ENCODE measurements around the gene ATG16L2. TPM values are rescaled to one million over a fixed set of nuclear protein-coding genes. Genes with fewer than 3 reads are reported as not detected.

ATG16L2 gene
- polyA plus RNA-seq, 1 donor (not counting 4 experiments of a cell fraction or from before 2014, with no cell fraction given) = 9.9 TPM

- no peaks in the 10 kb centered on the region for H3K36me3 ChIP-seq (ENCODE audit: control insufficient read depth in 2 of 2, extremely low read depth in 1 of 2, insufficient read depth in 2 of 2, low read length in 2 of 2)
- DNase-seq (ENCODE audit: low read depth, low spot score) = no peak
- no peak overlapping the region for H3K9ac ChIP-seq (ENCODE audit: control insufficient read depth, extremely low read depth, insufficient read depth, low read length)
- H3K27ac ChIP-seq (ENCODE audit: control insufficient read depth, insufficient read depth, low read length) = no peak overlapping the region
- TF ChIP-seq CTCF (optimal IDR thresholded peaks at IDR 0.05 in 1 of 3, IDR thresholded peaks at IDR 0.05 in 1 of 3, conservative IDR thresholded peaks at IDR 0.05 in 1 of 3; ENCODE audit: extremely low read depth in 1 of 3, insufficient read depth in 2 of 3, low read length in 3 of 3) (no peak), EZH2 (IDR thresholded peaks at IDR 0.05; ENCODE audit: low read length) (no peak)
- H2AFZ ChIP-seq (ENCODE audit: control insufficient read depth, low read length) = no peak overlapping the region
- no peaks in the 10 kb centered on the region for H3K79me2 ChIP-seq (ENCODE audit: control insufficient read depth, insufficient read depth, low read length)
- H3K4me3 ChIP-seq (ENCODE audit: control insufficient read depth in 2 of 3, extremely low read depth in 1 of 3, insufficient read depth in 2 of 3, low read depth in 1 of 3, low read length in 3 of 3) = no peak overlapping the region
- FAIRE-seq = no peak
- H3K4me1 ChIP-seq (ENCODE audit: control insufficient read depth, extremely low read depth, insufficient read depth, low read length) = peaks cover 10% of the 10 kb centered on the region
- no peaks in the 10 kb centered on the region for H3K27me3 ChIP-seq (ENCODE audit: control insufficient read depth, extremely low read depth, insufficient read depth, low read length)
- no peak overlapping the region for H3K4me2 ChIP-seq (ENCODE audit: control insufficient read depth, extremely low read depth, insufficient read depth, low read depth, low read length)
- no peaks in the 10 kb centered on the region for H3K9me3 ChIP-seq (ENCODE audit: control insufficient read depth, low read depth, low read length)
- dilution Hi-C loops (cut with MboI; ENCODE audit: extremely low pct_ligation_motif_present, low sequenced_read_pairs) = no loop called here
- no peaks in the 10 kb centered on the region for H3K9me1 ChIP-seq (ENCODE audit: control insufficient read depth, extremely low read depth, insufficient read depth, low read length)
- no peaks in the 10 kb centered on the region for H4K20me1 ChIP-seq (ENCODE audit: control insufficient read depth, extremely low read depth, insufficient read depth, low read length)
Measured at GRCh38 chr11:72768581-72768980, 45.6 kb upstream of the ATG16L2 start.

DNA sequence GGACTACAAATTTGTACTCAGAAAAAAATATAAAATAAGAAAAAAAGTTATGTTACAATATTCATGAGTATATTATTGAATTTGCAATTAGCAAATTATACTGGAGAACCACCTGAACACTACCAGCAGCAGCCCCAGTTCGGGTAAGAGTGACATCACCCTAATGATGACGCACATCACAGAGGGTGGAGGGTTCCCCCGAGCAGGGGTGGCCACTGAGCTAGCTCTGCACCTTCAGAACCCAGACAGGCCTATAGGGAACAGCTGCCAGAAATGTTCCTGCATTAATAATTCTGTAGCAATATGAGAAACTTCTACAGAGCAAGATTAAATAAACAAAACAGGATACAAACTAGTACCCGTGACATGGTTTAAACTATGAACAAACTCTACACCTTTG is 44.5 kb upstream of the ATG16L2 start:
- no peak for TF ChIP-seq EZH2 (IDR thresholded peaks at IDR 0.05; ENCODE audit: low read length)
- TF ChIP-seq CTCF (optimal IDR thresholded peaks at IDR 0.05 in 1 of 3, IDR thresholded peaks at IDR 0.05 in 1 of 3, conservative IDR thresholded peaks at IDR 0.05 in 1 of 3; ENCODE audit: extremely low read depth in 1 of 3, insufficient read depth in 2 of 3, low read length in 3 of 3) = no peak
- FAIRE-seq = no peak
- H3K9ac ChIP-seq (ENCODE audit: control insufficient read depth, extremely low read depth, insufficient read depth, low read length) = no peak overlapping the region

More for the DNA sequence above, 44.5 kb upstream of the ATG16L2 start:
- Histone ChIP-seq H3K4me3 (ENCODE audit: control insufficient read depth in 2 of 3, extremely low read depth in 1 of 3, insufficient read depth in 2 of 3, low read depth in 1 of 3, low read length in 3 of 3) (no peak overlapping the region), H3K4me1 (ENCODE audit: control insufficient read depth, extremely low read depth, insufficient read depth, low read length) (peaks cover 21% of the 10 kb centered on the region), H4K20me1 (ENCODE audit: control insufficient read depth, extremely low read depth, insufficient read depth, low read length) (no peaks in the 10 kb centered on the region), H3K9me1 (ENCODE audit: control insufficient read depth, extremely low read depth, insufficient read depth, low read length) (peaks cover 3% of the 10 kb centered on the region), H2AFZ (ENCODE audit: control insufficient read depth, low read length) (no peak overlapping the region), H3K79me2 (ENCODE audit: control insufficient read depth, insufficient read depth, low read length) (no peaks in the 10 kb centered on the region), H3K9me3 (ENCODE audit: control insufficient read depth, low read depth, low read length) (no peaks in the 10 kb centered on the region), H3K27me3 (ENCODE audit: control insufficient read depth, extremely low read depth, insufficient read depth, low read length) (no peaks in the 10 kb centered on the region), H3K27ac (ENCODE audit: control insufficient read depth, insufficient read depth, low read length) (no peak overlapping the region), H3K36me3 (ENCODE audit: control insufficient read depth in 2 of 2, extremely low read depth in 1 of 2, insufficient read depth in 2 of 2, low read length in 2 of 2) (no peaks in the 10 kb centered on the region), H3K4me2 (ENCODE audit: control insufficient read depth, extremely low read depth, insufficient read depth, low read depth, low read length) (no peak overlapping the region)
- dilution Hi-C loops (cut with MboI; ENCODE audit: extremely low pct_ligation_motif_present, low sequenced_read_pairs) = no loop called here
- DNase-seq (ENCODE audit: low read depth, low spot score) = no peak

Measured in keratinocyte (primary cell).